H9 (cell line): ENCODE data around the gene CKS1B. TPM values are rescaled to one million over a fixed set of nuclear protein-coding genes. Genes with fewer than 3 reads are reported as not detected.

Source experiments
- DNase-seq: peaks from one replicate; pipeline ENCODE4 v3.0.0-alpha.2; 2017
- H2AFZ ChIP-seq: one replicate; pipeline ENCODE4 v1.6.1; 2013; ENCODE audit warnings: mild to moderate bottlenecking, low read length, control low read depth, moderate library complexity
- H2AK5ac ChIP-seq: 2 replicates; pipeline ENCODE4 v1.6.1; 2013; ENCODE audit warnings: low read length, control low read depth, mixed read lengths; ENCODE audit not compliant: insufficient read length
- H2BK120ac ChIP-seq: one replicate; pipeline ENCODE4 v1.6.1; 2013; ENCODE audit warnings: low read depth, mild to moderate bottlenecking, low read length, control low read depth, inconsistent platforms; ENCODE audit not compliant: poor library complexity, severe bottlenecking
- H2BK12ac ChIP-seq: 2 replicates; pipeline ENCODE4 v1.6.1; 2013; ENCODE audit warnings: low read length, control low read depth, mixed read lengths, low read depth; ENCODE audit not compliant: insufficient read length
- H2BK15ac ChIP-seq: 2 replicates; pipeline ENCODE4 v1.6.1; 2013; ENCODE audit warnings: low read depth, low read length, control low read depth
- H2BK20ac ChIP-seq: one replicate; pipeline ENCODE4 v1.6.1; 2013; ENCODE audit warnings: low read depth, mild to moderate bottlenecking, low read length, control low read depth, inconsistent platforms; ENCODE audit not compliant: poor library complexity, severe bottlenecking
- H2BK5ac ChIP-seq: 2 replicates; pipeline ENCODE4 v1.6.1; 2013; ENCODE audit warnings: low read length, control low read depth, mixed read lengths; ENCODE audit not compliant: insufficient read length
- H3K14ac ChIP-seq: 2 replicates; pipeline ENCODE4 v1.6.1; 2013; ENCODE audit warnings: low read length, control low read depth; ENCODE audit not compliant: insufficient read depth
- H3K18ac ChIP-seq: 2 replicates; pipeline ENCODE4 v1.6.1; 2013; ENCODE audit warnings: low read depth, mild to moderate bottlenecking, mixed read lengths, low read length, control low read depth; ENCODE audit not compliant: insufficient read length
- H3K23ac ChIP-seq: 2 replicates; pipeline ENCODE4 v1.6.1; 2013; ENCODE audit warnings: low read length, control low read depth, mixed read lengths, low read depth; ENCODE audit not compliant: insufficient read length
- H3K23me2 ChIP-seq: 2 replicates; pipeline ENCODE4 v1.6.1; 2013; ENCODE audit warnings: low read depth, mild to moderate bottlenecking, mixed read lengths, low read length, control low read depth; ENCODE audit not compliant: insufficient read length, poor library complexity, severe bottlenecking
- H3K27ac ChIP-seq: 2 replicates; pipeline ENCODE4 v1.5.1; 2013; ENCODE audit warnings: low read length, control low read depth, mixed read lengths, low read depth; ENCODE audit not compliant: insufficient read length
- H3K27me3 ChIP-seq: 2 replicates; pipeline ENCODE4 v1.6.1; 2013; ENCODE audit warnings: low read length, control low read depth, inconsistent platforms; ENCODE audit not compliant: insufficient read depth
- H3K4ac ChIP-seq: 2 replicates; pipeline ENCODE4 v1.6.1; 2013; ENCODE audit warnings: low read depth, mild to moderate bottlenecking, control low read depth, inconsistent platforms, low read length, moderate library complexity
- H3K4me1 ChIP-seq: 2 replicates; pipeline ENCODE4 v1.6.1; 2013; ENCODE audit warnings: low read length, control low read depth, inconsistent platforms; ENCODE audit not compliant: insufficient read depth
- H3K4me2 ChIP-seq: 2 replicates; pipeline ENCODE4 v1.6.1; 2013; ENCODE audit warnings: low read length, control low read depth, mixed read lengths; ENCODE audit not compliant: insufficient read length, insufficient read depth
- H3K56ac ChIP-seq: 2 replicates; pipeline ENCODE4 v1.6.1; 2013; ENCODE audit warnings: low read depth, mild to moderate bottlenecking, mixed read lengths, low read length, control low read depth; ENCODE audit not compliant: insufficient read length
- H3K79me1 ChIP-seq: 2 replicates; pipeline ENCODE4 v1.6.1; 2013; ENCODE audit warnings: low read depth, mild to moderate bottlenecking, moderate library complexity, low read length, control low read depth, inconsistent platforms; ENCODE audit not compliant: insufficient read depth, poor library complexity, severe bottlenecking
- H3K79me2 ChIP-seq: 2 replicates; pipeline ENCODE4 v1.6.1; 2013; ENCODE audit warnings: low read length, control low read depth, inconsistent platforms; ENCODE audit not compliant: insufficient read depth
- H3K9ac ChIP-seq: 2 replicates; pipeline ENCODE4 v1.6.1; 2013; ENCODE audit warnings: low read length, control low read depth, mixed read lengths; ENCODE audit not compliant: insufficient read length; ENCODE audit errors: extremely low read depth
- H3K9me3 ChIP-seq: one replicate; pipeline ENCODE4 v1.6.1; 2013; ENCODE audit warnings: low read depth, low read length, inconsistent platforms; ENCODE audit not compliant: control insufficient read depth
- H3T11ph ChIP-seq: one replicate; pipeline ENCODE4 v1.6.1; 2013; ENCODE audit warnings: mild to moderate bottlenecking, low read length, control low read depth, inconsistent platforms
- H4K20me1 ChIP-seq: one replicate; pipeline ENCODE4 v1.6.1; 2013; ENCODE audit not compliant: control insufficient read depth, insufficient read length, insufficient read depth
- H4K5ac ChIP-seq: 2 replicates; pipeline ENCODE4 v1.6.1; 2013; ENCODE audit warnings: low read depth, mild to moderate bottlenecking, mixed read lengths, low read length, control low read depth; ENCODE audit not compliant: insufficient read length
- H4K8ac ChIP-seq: replicated peaks from 2 replicates; pipeline ENCODE4 v1.6.1; 2013; ENCODE audit warnings: low read length, control low read depth, mixed read lengths, low read depth; ENCODE audit not compliant: insufficient read length
- H4K91ac ChIP-seq: 2 replicates; pipeline ENCODE4 v1.6.1; 2013; ENCODE audit warnings: low read depth, mild to moderate bottlenecking, moderate library complexity, mixed read lengths, low read length, control low read depth; ENCODE audit not compliant: insufficient read length
- H3K27ac Mint-ChIP-seq, 3 experiments: 2 replicates in 2 of 3; 3 replicates in 1 of 3; pipeline ENCODE4 v1.8.0; 2020 to 2021; ENCODE audit warnings: mixed read lengths in 3 of 3, mild to moderate bottlenecking in 1 of 3, moderate library complexity in 1 of 3
- H3K27me3 Mint-ChIP-seq: 2 replicates; pipeline ENCODE4 v1.8.0; 2021; ENCODE audit warnings: low read depth, mild to moderate bottlenecking, moderate library complexity, mixed read lengths
- H3K36me3 Mint-ChIP-seq, 3 experiments: 2 replicates in 2 of 3; 3 replicates in 1 of 3; pipeline ENCODE4 v1.8.0; 2020 to 2021; ENCODE audit warnings: low read depth in 3 of 3, mixed read lengths in 3 of 3; ENCODE audit not compliant: insufficient read depth in 1 of 3
- H3K4me1 Mint-ChIP-seq, 2 experiments: 2 replicates each; pipeline ENCODE4 v1.8.0; 2020; ENCODE audit warnings: mixed read lengths in 2 of 2
- H3K4me3 Mint-ChIP-seq, 2 experiments: 2 replicates in 1 of 2; 3 replicates in 1 of 2; pipeline ENCODE4 v1.8.0; 2020 to 2021; ENCODE audit warnings: mild to moderate bottlenecking in 2 of 2, mixed read lengths in 2 of 2, moderate library complexity in 1 of 2
- H3K9me3 Mint-ChIP-seq, 2 experiments: 2 replicates in 1 of 2; 3 replicates in 1 of 2; pipeline ENCODE4 v1.8.0; 2020; ENCODE audit warnings: mild to moderate bottlenecking in 2 of 2, mixed read lengths in 2 of 2, moderate library complexity in 1 of 2
- CTCF ChIP-seq: fragments of 200-600 bp; sonication (generic); conservative IDR thresholded peaks from 3 replicates; pipeline ENCODE4 v1.8.0; 2021; ENCODE audit warnings: antibody characterized with exemption, mild to moderate bottlenecking
- WGBS: extraction: QIAGEN DNeasy Blood & Tissue Kit; methylation state at CpG from one replicate; pipeline ENCODE4 v1.1.7; 2013; ENCODE audit warnings: missing lambda C conversion rate, low lambda C conversion rate, mixed read lengths; ENCODE audit not compliant: insufficient read length; ENCODE audit errors: extremely low coverage; 5-methylcytosine and 5-hydroxymethylcytosine counted together
- total RNA-seq: library from RNA; stranded (reverse); gene quantifications from 2 replicates; pipeline ENCODE4 v1.2.1, GENCODE V29; 2021

Gene CKS1B
- total RNA-seq, 1 experiment from 2014 or later: 279 TPM

- H3K79me2 ChIP-seq: peaks cover 10% of the 10 kb centered on the region; the same call in 1 of the 2 replicates
- peak overlapping the region; percentile 27 for H3K18ac ChIP-seq
- H3K14ac ChIP-seq: peak overlapping the region; percentile 54; the same call in 1 of the 2 replicates
- H2BK12ac ChIP-seq: no peak overlapping the region
- no peaks in the 10 kb centered on the region for H3K27me3 ChIP-seq
- no peak overlapping the region for H4K91ac ChIP-seq
- peaks cover 31% of the 10 kb centered on the region for H3K23me2 ChIP-seq
- no peak overlapping the region for H3K4ac ChIP-seq
- peaks cover 4% of the 10 kb centered on the region; the same call in 1 of the 2 replicates for H3K4me1 ChIP-seq
- peaks cover 40 to 43% of the 10 kb centered on the region in 2 experiments for H3K4me1 Mint-ChIP-seq
- H3K27me3 Mint-ChIP-seq: no peaks in the 10 kb centered on the region
- H3K27ac Mint-ChIP-seq: peak overlapping the region; percentile 33 to 95 (median 50); a peak in 6 of 7 replicates
- no peak overlapping the region for H3K56ac ChIP-seq
- peak overlapping the region; percentile 59 for H3K9ac ChIP-seq
- H2BK15ac ChIP-seq: no peak overlapping the region
- no peak for DNase-seq
- H3K79me1 ChIP-seq: peaks cover 7% of the 10 kb centered on the region
- H2AFZ ChIP-seq: no peak overlapping the region
- no peak overlapping the region for H4K5ac ChIP-seq
- peak overlapping the region in 1 of 2 experiments; percentile 96; a peak in 4 of 5 replicates for H3K4me3 Mint-ChIP-seq
- H3K9me3 ChIP-seq: no peaks in the 10 kb centered on the region
- peaks cover 29 to 44% (median 36%) of the 10 kb centered on the region in 3 experiments for H3K36me3 Mint-ChIP-seq
- H2BK5ac ChIP-seq: no peak overlapping the region
- no peak overlapping the region for H3K23ac ChIP-seq
- no peak overlapping the region for H2AK5ac ChIP-seq
- H2BK120ac ChIP-seq: no peak overlapping the region
- H2BK20ac ChIP-seq: no peak overlapping the region
- H3K27ac ChIP-seq: no peak overlapping the region
- H4K20me1 ChIP-seq: peaks cover 2% of the 10 kb centered on the region
- H4K8ac ChIP-seq: no peak overlapping the region
- WGBS: no CpG with 5 or more reads among the region's 22 CpGs
- no peak overlapping the region for H3T11ph ChIP-seq
- H3K4me2 ChIP-seq: peak overlapping the region; percentile 77
- no peaks in the 10 kb centered on the region for H3K9me3 Mint-ChIP-seq
- TF ChIP-seq CTCF: no peak
These were observed 4.5 kb upstream of the CKS1B start for GRCh38 chr1:154969860-154970452.
